Fibroblast of villous mesenchyme (primary cell): ENCODE measurements around the gene NRF1. TPM values are rescaled to one million over a fixed set of nuclear protein-coding genes. Genes with fewer than 3 reads are reported as not detected.

Experiments
- DNase-seq: peaks from one replicate; pipeline ENCODE4 v3.0.0-alpha.2; 2010; ENCODE audit warnings: low read depth
- H3K4me3 ChIP-seq: 2 replicates; pipeline ENCODE4 v1.5.1; 2011; ENCODE audit warnings: low read depth, mild to moderate bottlenecking, low read length
- total RNA-seq: library from RNA; depleted of rRNA; stranded (reverse); fragments of >200 nt; gene quantifications from 2 replicates; pipeline ENCODE4 v1.2.3, GENCODE V29; 2012
- TF ChIP-seq, protein P1 (sequence below): IDR thresholded peaks from 2 replicates; pipeline ENCODE4 v1.5.1; 2012; ENCODE audit warnings: low read depth, mild to moderate bottlenecking, low read length; ENCODE audit not compliant: insufficient read depth

Gene NRF1
- total RNA-seq, 1 donor: 12.5 TPM

DNA sequence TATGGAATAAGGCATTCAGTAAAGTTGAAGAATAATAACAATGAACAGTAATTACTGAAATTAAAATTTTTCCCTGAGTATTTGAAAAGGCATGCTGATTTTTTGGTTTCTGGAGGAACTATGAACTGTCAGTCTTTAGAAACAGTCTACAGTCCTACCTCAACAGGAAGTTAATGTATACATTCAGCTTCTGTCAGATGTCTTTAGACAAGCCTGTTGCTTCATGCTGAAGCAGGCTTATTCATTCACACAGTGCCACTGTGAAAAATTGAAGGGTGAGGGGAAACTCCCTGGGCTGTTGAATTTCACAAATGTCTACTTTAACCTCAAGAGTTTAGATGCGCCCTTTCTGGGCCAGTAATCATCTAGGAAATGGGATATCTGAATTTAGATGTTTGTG lies 3.5 kb downstream of the NRF1 start:
- TF ChIP-seq, protein P1, sequence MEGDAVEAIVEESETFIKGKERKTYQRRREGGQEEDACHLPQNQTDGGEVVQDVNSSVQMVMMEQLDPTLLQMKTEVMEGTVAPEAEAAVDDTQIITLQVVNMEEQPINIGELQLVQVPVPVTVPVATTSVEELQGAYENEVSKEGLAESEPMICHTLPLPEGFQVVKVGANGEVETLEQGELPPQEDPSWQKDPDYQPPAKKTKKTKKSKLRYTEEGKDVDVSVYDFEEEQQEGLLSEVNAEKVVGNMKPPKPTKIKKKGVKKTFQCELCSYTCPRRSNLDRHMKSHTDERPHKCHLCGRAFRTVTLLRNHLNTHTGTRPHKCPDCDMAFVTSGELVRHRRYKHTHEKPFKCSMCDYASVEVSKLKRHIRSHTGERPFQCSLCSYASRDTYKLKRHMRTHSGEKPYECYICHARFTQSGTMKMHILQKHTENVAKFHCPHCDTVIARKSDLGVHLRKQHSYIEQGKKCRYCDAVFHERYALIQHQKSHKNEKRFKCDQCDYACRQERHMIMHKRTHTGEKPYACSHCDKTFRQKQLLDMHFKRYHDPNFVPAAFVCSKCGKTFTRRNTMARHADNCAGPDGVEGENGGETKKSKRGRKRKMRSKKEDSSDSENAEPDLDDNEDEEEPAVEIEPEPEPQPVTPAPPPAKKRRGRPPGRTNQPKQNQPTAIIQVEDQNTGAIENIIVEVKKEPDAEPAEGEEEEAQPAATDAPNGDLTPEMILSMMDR: no peak
- no peak overlapping the region for H3K4me3 ChIP-seq
- peak; percentile 66 for DNase-seq

- no peak overlapping the region for H3K4me3 ChIP-seq
- no peak for DNase-seq
- TF ChIP-seq, protein P1: no peak
These were observed 5.0 kb downstream of the NRF1 start for GRCh38 chr7:129616530-129616929.

DNA sequence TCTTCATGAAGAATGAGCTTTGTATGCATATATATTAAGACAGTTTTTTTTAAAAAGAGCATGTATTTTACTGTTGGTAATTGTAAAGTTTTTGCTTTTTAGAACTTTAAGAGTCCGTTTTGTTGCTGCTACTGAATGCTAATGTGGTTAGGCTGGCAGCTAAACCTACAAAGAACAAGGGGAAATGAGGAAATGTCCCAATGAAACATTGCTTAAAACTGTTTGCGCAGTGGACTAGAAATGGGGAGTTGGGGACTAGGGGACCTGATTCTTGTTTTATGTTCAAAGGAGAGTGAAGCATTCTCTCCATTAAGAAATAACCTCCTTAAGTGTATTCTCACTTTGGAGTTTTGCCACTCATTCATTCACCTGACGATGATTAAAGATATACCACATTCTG lies 5.7 kb downstream of the NRF1 start:
- no peak for DNase-seq
- no peak overlapping the region for H3K4me3 ChIP-seq
- TF ChIP-seq, protein P1: no peak

- TF ChIP-seq, protein P1: no peak
- no peak for DNase-seq
- H3K4me3 ChIP-seq: no peak overlapping the region
These were observed 6.1 kb downstream of the NRF1 start for GRCh38 chr7:129617652-129618051.

DNA sequence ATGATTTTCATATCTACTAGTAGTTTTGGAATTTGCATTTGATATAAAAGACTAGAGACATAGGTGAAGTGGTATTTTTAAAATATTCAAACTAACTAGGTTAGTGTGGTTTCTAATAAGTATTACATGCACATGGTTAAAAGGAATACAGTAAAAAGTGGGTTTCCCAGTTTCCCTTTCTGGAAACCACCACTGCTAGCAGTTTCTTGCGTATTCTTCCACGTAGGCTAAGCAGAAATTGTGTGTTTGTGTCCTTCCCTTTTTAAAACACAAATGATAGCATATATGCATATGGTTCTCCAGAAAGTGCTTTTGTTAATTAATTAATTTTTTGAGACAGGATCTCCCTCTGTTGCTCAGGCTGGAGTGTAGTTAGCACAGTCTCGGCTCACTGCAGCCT lies 15.4 kb downstream of the NRF1 start:
- TF ChIP-seq, protein P1: no peak
- H3K4me3 ChIP-seq: no peak overlapping the region
- DNase-seq: no peak

GRCh38 chr7:129630341-129630740 lies 18.8 kb downstream of the NRF1 start:
- H3K4me3 ChIP-seq: no peak overlapping the region
- TF ChIP-seq, protein P1: no peak
- no peak for DNase-seq

DNA sequence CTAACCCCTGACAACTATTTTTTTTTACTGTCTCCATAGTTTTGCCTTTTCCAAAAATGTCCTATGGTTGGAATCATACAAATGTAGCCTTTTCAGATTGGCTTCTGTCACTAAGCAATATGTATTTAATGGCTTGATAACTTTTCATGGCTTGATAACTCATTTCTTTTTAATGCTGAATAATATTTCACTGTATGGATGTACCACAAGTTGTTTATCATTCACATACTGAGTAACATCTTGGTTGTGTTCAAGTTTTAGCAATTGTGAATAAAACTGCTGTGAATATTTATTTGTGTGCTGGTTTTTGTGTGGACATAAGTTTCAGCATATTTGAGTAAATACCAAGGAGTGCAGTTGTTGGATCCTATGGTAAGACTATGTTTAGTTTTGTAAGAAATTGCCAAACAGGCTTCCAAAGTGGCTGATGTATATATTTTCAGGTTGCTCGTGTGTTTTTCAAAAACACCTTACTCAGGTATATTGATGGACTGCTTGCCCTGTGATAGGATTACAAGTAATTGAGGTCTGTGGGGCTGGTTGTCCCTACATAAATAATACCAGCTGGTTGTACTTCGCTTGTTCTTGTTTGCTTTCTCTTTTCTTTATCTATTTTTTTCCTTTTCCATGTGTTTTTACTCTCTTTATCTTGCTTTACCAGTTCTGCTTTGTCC lies 23.0 kb downstream of the NRF1 start:
- DNase-seq: no peak
- TF ChIP-seq, protein P1: no peak
- no peak overlapping the region for H3K4me3 ChIP-seq
